Transverse colon (tissue), 4 donors: Measurements from ENCODE around the gene GPRIN3. TPM values are rescaled to one million over a fixed set of nuclear protein-coding genes. Genes with fewer than 3 reads are reported as not detected.
"Not testable (repeated sequence)": the region's sequence is repeated elsewhere in the genome, so short reads cannot be mapped to it uniquely, and the experiment has no call there.

Experiments used
- DNase-seq: peaks from one replicate; pipeline ENCODE4 v3.0.0-alpha.2; 2019
- H3K27ac ChIP-seq, 4 donors: fragments of 200-600 bp; sonication (generic); 2 replicates each; pipeline ENCODE4 v1.5.1; 2016 to 2018; ENCODE audit warnings: inconsistent platforms in 4 of 4
- H3K27me3 ChIP-seq: fragments of 200-600 bp; sonication (generic); 2 replicates; pipeline ENCODE4 v1.5.1; 2017; ENCODE audit warnings: inconsistent platforms
- H3K36me3 ChIP-seq, 4 donors: fragments of 200-600 bp; sonication (generic); 2 replicates each; pipeline ENCODE4 v1.5.1; 2017 to 2019; ENCODE audit warnings: inconsistent platforms in 4 of 4
- H3K4me1 ChIP-seq, 4 donors: fragments of 200-600 bp; sonication (generic); 2 replicates each; pipeline ENCODE4 v1.5.1; 2017 to 2020; ENCODE audit warnings: inconsistent platforms in 4 of 4
- H3K4me3 ChIP-seq, 4 donors: fragments of 200-600 bp; sonication (generic); 1 replicate in 1 of 4; 2 replicates in 3 of 4; pipeline versions ENCODE4 v1.5.1 to v1.6.1; 2017 to 2019; ENCODE audit warnings: inconsistent platforms in 4 of 4
- H3K9me3 ChIP-seq, 2 donors: fragments of 200-600 bp; sonication (generic); 2 replicates each; pipeline ENCODE4 v1.5.1; 2017 to 2019; ENCODE audit warnings: inconsistent platforms in 2 of 2
- EP300 ChIP-seq: sonication (generic); formaldehyde crosslinking; IDR thresholded peaks from one replicate; pipeline ENCODE4 v1.6.1; 2017; ENCODE audit warnings: antibody characterized with exemption, low read depth
- POLR2A ChIP-seq: fragments of 450-650 bp; IDR thresholded peaks from one replicate; pipeline ENCODE4 v1.6.1; 2016; ENCODE audit warnings: antibody characterized with exemption, mild to moderate bottlenecking, moderate library complexity
- POLR2AphosphoS5 ChIP-seq, 3 donors: sonication (generic); formaldehyde crosslinking; IDR thresholded peaks; one replicate each; pipeline ENCODE4 v1.6.1; 2016; ENCODE audit warnings: antibody characterized with exemption in 3 of 3
- WGBS, 2 donors: methylation state at CpG; one replicate each; pipeline ENCODE4 v1.1.5; 2018; ENCODE audit warnings: low coverage in 1 of 2; 5-methylcytosine and 5-hydroxymethylcytosine counted together
- in situ Hi-C, 4 donors: fragments of 200-750 bp; cut with MboI; loops; one replicate each; pipeline versions ENCODE4 v1.15.0 to v1.15.1; 2017; ENCODE audit warnings: low sequenced_read_pairs in 3 of 4, low pct_ligation_motif_present in 1 of 4, low pct_unique_long_range_greater_than_20kb in 1 of 4
- intact Hi-C: fragments of 100-400 bp; cut with DNase I; formaldehyde crosslinking; loops from one replicate; pipeline ENCODE4 v1.15.1; 2023; ENCODE audit warnings: low total_unique reads
- total RNA-seq, 4 donors: library from RNA; depleted of rRNA; stranded (reverse); fragments of >200 nt; gene quantifications; one replicate each; pipeline ENCODE4 v1.1.0, GENCODE V29; 2016
- TF ChIP-seq, protein P1 (sequence below), 5 experiments: fragments of 200-600 bp in 3 of 5; fragments of 450-650 bp in 2 of 5; sonication (generic) in 3 of 5; IDR thresholded peaks; 1 replicate in 2 of 5; 2 replicates in 3 of 5; pipeline ENCODE4 v1.5.1; 2016 to 2017; ENCODE audit warnings: antibody characterized with exemption in 5 of 5, inconsistent platforms in 3 of 5, mild to moderate bottlenecking in 2 of 5, moderate library complexity in 1 of 5

Gene GPRIN3
- total RNA-seq, 4 donors from 2014 or later, result 10.1 to 21.4 (median 12.8) TPM

DNA sequence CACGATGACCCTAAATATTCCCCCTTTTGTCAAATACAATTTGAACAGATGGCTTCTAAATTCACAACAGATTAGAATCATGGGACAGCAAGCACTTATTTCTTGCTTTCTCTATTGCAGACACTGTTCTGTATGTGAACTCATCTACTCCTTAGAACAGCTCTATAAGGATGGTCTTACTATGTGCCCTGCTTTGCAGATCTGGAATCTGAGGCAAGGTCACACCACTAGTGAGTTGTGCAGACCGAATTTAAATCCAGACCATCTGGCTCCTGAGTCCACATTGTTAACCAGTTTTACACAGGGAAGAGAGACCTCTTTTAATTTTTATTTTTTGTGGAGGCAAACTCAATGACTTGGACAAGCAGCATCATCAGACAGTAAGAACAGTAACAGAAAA, 50.2 kb downstream of the GPRIN3 start:
- H3K36me3 ChIP-seq, result no peaks in the 10 kb centered on the region
- WGBS, 2 donors, result 54 to 73% methylated on average over 2 of the region's 2 CpGs
- H3K27ac ChIP-seq, result no peak overlapping the region
- H3K4me1 ChIP-seq, result peaks cover 3 to 35% (median 6%) of the 10 kb centered on the region in 4 donors
- in situ Hi-C loops (no loop called here), intact Hi-C loops (no loop called here)
- no peak for DNase-seq
- H3K9me3 ChIP-seq, result no peaks in the 10 kb centered on the region
- H3K4me3 ChIP-seq, result no peak overlapping the region
- TF ChIP-seq, protein P1, sequence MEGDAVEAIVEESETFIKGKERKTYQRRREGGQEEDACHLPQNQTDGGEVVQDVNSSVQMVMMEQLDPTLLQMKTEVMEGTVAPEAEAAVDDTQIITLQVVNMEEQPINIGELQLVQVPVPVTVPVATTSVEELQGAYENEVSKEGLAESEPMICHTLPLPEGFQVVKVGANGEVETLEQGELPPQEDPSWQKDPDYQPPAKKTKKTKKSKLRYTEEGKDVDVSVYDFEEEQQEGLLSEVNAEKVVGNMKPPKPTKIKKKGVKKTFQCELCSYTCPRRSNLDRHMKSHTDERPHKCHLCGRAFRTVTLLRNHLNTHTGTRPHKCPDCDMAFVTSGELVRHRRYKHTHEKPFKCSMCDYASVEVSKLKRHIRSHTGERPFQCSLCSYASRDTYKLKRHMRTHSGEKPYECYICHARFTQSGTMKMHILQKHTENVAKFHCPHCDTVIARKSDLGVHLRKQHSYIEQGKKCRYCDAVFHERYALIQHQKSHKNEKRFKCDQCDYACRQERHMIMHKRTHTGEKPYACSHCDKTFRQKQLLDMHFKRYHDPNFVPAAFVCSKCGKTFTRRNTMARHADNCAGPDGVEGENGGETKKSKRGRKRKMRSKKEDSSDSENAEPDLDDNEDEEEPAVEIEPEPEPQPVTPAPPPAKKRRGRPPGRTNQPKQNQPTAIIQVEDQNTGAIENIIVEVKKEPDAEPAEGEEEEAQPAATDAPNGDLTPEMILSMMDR (IDR thresholded peaks at IDR 0.05), result no peak
- no peak for TF ChIP-seq EP300
- no peak for TF ChIP-seq POLR2A
- no peak for TF ChIP-seq POLR2AphosphoS5 (IDR thresholded peaks at IDR 0.05)
- H3K27me3 ChIP-seq, result no peaks in the 10 kb centered on the region

DNA sequence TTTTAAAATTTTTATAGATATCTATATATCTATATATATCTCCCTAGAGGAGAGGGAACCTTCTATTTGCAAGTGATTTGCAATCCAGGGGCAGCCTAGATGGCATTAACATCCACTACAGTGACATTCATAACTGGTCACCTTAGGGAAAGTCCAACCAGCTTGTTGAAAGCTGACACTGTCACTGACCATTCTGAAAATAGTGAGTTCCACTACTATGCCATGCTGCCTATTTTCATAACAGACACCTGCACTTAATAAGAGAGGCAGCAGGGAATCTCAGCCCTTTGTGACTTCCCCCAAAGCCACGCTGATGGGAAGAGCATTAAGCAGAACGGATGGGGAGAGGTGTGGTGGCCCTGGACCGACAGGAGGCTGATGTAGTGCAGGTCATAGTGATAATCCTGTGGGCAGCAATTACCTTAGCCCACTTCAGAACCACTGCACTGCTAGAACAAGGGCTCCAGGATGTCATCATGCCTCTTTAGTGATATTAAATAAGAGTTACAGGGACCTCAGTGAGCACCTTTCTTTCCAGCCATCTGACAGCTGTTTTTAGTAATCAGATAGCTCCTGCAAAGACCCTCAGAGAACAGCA, 51.3 kb downstream of the GPRIN3 start:
- DNase-seq, result no peak
- no peaks in the 10 kb centered on the region for H3K9me3 ChIP-seq
- WGBS, 2 donors, result 77 to 100% methylated on average over 1 to 3 of the region's 3 CpGs
- no peaks in the 10 kb centered on the region for H3K36me3 ChIP-seq
- H3K4me3 ChIP-seq, result no peak overlapping the region
- in situ Hi-C loops, result no loop called here
- H3K4me1 ChIP-seq, result peaks cover 7 to 46% (median 11%) of the 10 kb centered on the region in 4 donors
- TF ChIP-seq, protein P1 (IDR thresholded peaks at IDR 0.05), result no peak
- no peak for TF ChIP-seq EP300
- no peak for TF ChIP-seq POLR2A
- no peak for TF ChIP-seq POLR2AphosphoS5 (IDR thresholded peaks at IDR 0.05)
- H3K27me3 ChIP-seq, result no peaks in the 10 kb centered on the region
- intact Hi-C loops, result no loop called here
- no peak overlapping the region for H3K27ac ChIP-seq

DNA sequence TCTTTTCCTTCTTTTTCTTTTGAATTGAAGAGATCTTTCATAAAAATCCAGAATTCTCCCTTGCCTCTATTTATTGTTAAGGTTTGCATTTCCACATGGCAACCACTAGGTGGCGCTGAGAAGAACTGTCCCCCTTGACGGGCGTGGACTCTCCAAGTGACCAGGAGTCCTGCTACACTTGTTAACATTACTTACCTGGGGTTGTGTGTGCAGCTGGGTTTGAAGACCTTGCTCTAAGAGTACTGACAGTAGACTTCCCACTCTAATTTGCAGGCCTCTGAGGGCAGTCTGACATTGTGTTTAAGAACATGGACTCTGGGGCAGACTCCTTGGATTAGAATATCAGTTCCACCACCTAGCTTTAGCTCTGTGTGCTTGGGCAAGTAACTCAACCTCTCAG, 52.8 kb downstream of the GPRIN3 start:
- Histone ChIP-seq H3K36me3 (no peaks in the 10 kb centered on the region), H3K4me1 (peaks cover 7 to 57% (median 14%) of the 10 kb centered on the region in 4 donors), H3K27me3 (no peaks in the 10 kb centered on the region), H3K27ac (peak overlapping the region; percentile 81 to 83 (median 82)), H3K9me3 (no peaks in the 10 kb centered on the region), H3K4me3 (no peak overlapping the region)
- in situ Hi-C loops, result no loop called here
- TF ChIP-seq, protein P1 (IDR thresholded peaks at IDR 0.05), result peak; percentile 73 to 87 (median 81)
- TF ChIP-seq POLR2A, result no peak
- DNase-seq, result peak; percentile 40
- 18 to 30% methylated on average over 2 to 3 of the region's 3 CpGs for WGBS, 2 donors
- intact Hi-C loops, result no loop called here

DNA sequence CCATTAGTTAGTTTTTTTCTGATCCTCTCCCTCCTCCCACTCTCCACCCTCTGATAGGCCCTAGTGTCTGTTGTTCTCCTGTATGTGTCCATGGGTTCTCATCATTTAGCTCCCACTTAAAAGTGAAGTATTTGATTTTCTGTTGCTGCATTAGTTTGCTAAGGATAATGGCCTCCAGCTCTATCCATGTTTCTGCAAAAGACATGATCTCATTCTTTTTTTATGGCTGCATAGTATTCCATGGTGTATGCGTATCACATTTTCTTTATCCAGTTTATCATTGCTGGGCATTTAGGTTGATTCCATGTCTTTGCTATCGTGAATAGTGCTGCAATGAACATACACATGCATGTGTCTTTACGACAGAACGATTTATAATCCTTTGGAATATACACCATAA, 53.3 kb downstream of the GPRIN3 start:
- H3K4me1 ChIP-seq, result peaks cover 7 to 57% (median 14%) of the 10 kb centered on the region in 4 donors
- DNase-seq, H3K36me3 ChIP-seq, in situ Hi-C loops, H3K4me3 ChIP-seq, H3K27me3 ChIP-seq, intact Hi-C loops, H3K9me3 ChIP-seq: not testable (repeated sequence)
- H3K27ac ChIP-seq, result peak overlapping the region; percentile 81 to 83 (median 82)
- WGBS, 2 donors, result 80 to 90% methylated on average over 4 of the region's 4 CpGs

DNA sequence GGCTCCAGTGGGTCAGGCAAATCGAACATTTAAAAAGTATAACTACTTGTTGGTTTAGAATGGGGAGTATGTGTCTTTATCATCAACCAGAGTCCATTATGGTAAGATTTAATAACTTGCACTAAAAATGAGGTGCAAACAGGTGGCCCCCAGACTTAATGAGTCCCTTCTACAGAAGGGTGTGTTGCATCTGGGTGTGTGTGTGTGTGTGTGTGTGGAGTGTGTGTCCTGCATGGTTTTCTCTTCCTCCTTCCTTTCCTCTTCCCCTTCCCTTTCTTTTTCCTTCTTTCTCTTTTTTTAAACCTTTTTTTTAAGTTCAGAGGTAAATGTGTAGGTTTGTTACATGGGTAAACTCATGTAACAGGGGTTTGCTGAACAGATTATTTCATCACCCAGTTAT, 53.7 kb downstream of the GPRIN3 start:
- 57 to 60% methylated on average over 1 of the region's 1 CpG for WGBS, 2 donors
- Histone ChIP-seq H3K9me3 (no peaks in the 10 kb centered on the region), H3K27ac (peak overlapping the region; percentile 81 to 83 (median 82)), H3K36me3 (no peaks in the 10 kb centered on the region), H3K4me3 (no peak overlapping the region), H3K27me3 (no peaks in the 10 kb centered on the region), H3K4me1 (peaks cover 7 to 57% (median 14%) of the 10 kb centered on the region in 4 donors)
- no peak for DNase-seq
- intact Hi-C loops, result no loop called here
- in situ Hi-C loops, result no loop called here
- TF ChIP-seq, protein P1 (IDR thresholded peaks at IDR 0.05), result no peak
- TF ChIP-seq POLR2AphosphoS5 (IDR thresholded peaks at IDR 0.05) (no peak), POLR2A (no peak), EP300 (no peak)
